RPMI7951 (cell line): Measurements from ENCODE around the gene AGAP2. TPM values are rescaled to one million over a fixed set of nuclear protein-coding genes. Genes with fewer than 3 reads are reported as not detected.
A peak's percentile ranks its signal among the peaks of the same experiment; 100 is the strongest.

Source experiments
- DNase-seq: peaks from one replicate; pipeline ENCODE4 v3.0.0-alpha.2; 2012; ENCODE audit warnings: low read depth
- total RNA-seq: library from RNA; depleted of rRNA; stranded (reverse); fragments of >200 nt; shearing (Covaris generic); gene quantifications from 2 replicates; pipeline ENCODE4 v1.2.3, GENCODE V29; 2014

Gene AGAP2
- total RNA-seq, 1 experiment from 2014 or later: 0.72 TPM

GRCh38 chr12:57736741-57737466 is 1.6 kb downstream of the AGAP2 start:
- DNase-seq: no peak

- peak; percentile 60 for DNase-seq
Measured at GRCh38 chr12:57735952-57736740, 2.4 kb downstream of the AGAP2 start.

- DNase-seq: peak; percentile 24
Measured at GRCh38 chr12:57735198-57735855, 3.2 kb downstream of the AGAP2 start.

- DNase-seq: peak; percentile 52
Measured at GRCh38 chr12:57734591-57734990, 4.0 kb downstream of the AGAP2 start.

- no peak for DNase-seq
Measured at GRCh38 chr12:57733928-57734327, 4.6 kb downstream of the AGAP2 start.

- DNase-seq: no peak
Measured at GRCh38 chr12:57732726-57733593, 5.6 kb downstream of the AGAP2 start.

GRCh38 chr12:57732270-57732669 is 6.3 kb downstream of the AGAP2 start:
- DNase-seq: no peak

- no peak for DNase-seq
Measured at GRCh38 chr12:57731411-57732080, 7.0 kb downstream of the AGAP2 start.

- no peak for DNase-seq
Measured at GRCh38 chr12:57730336-57731067, 8.0 kb downstream of the AGAP2 start.

GRCh38 chr12:57729321-57729844 is 9.2 kb downstream of the AGAP2 start:
- no peak for DNase-seq

- DNase-seq: no peak
Measured at GRCh38 chr12:57727758-57728395, 10.7 kb downstream of the AGAP2 start.

GRCh38 chr12:57726884-57727757 is 11.4 kb downstream of the AGAP2 start:
- DNase-seq: no peak

- DNase-seq: peak; percentile 83
Measured at GRCh38 chr12:57726151-57726883, 12.2 kb downstream of the AGAP2 start.

GRCh38 chr12:57725851-57726150 is 12.7 kb downstream of the AGAP2 start:
- DNase-seq: no peak

- no peak for DNase-seq
Measured at GRCh38 chr12:57724936-57725740, 13.4 kb downstream of the AGAP2 start.

GRCh38 chr12:57724003-57724935 is 14.3 kb downstream of the AGAP2 start:
- no peak for DNase-seq
